HCT116 (cell line): ENCODE data around the gene PSMC3IP. TPM values are rescaled to one million over a fixed set of nuclear protein-coding genes. Genes with fewer than 3 reads are reported as not detected.

Experiments
- ATAC-seq: fragments of 200-7000 bp; cut with Tn5 transposase; 2 replicates; pipeline ENCODE4 v1.9.1; 2020; ENCODE audit warnings: mild to moderate bottlenecking, moderate library complexity
- BruUV-seq: library from RNA; stranded (reverse); fragments of 400-500 nt; replicated peaks from 2 replicates; lab custom pipeline; 2021; lab: Mats Ljungman, UMichigan
- CTCF ChIA-PET: fragments of 300-600 bp; sonication (Branson Sonifier 250); formaldehyde crosslinking; loops from one replicate; lab custom pipeline; 2021; ENCODE audit warnings: antibody characterized with exemption; lab: Charles Lee
- POLR2A ChIA-PET: fragments of 300-600, 350-600 bp; sonication (Branson Sonifier 250); formaldehyde crosslinking; loops from one replicate; lab custom pipeline; 2021; ENCODE audit warnings: antibody characterized with exemption; lab: Charles Lee
- RAD21 ChIA-PET, 2 experiments: fragments of 300-600 bp; sonication (Branson Sonifier 250); formaldehyde crosslinking; loops; one replicate each; lab custom pipeline; 2023; ENCODE audit warnings: low total read pairs in 2 of 2; ENCODE audit not compliant: uncharacterized antibody in 2 of 2, unreplicated experiment in 2 of 2, low non-redundant PET in 1 of 2; lab: Charles Lee
- DNase-seq: peaks from one replicate; pipeline ENCODE4 v3.0.0-alpha.2; 2010; ENCODE audit warnings: low read depth, low spot score
- H2AFZ ChIP-seq: fragments of 200-600 bp; shearing (Covaris generic), sonication (generic); 2 replicates; pipeline ENCODE4 v1.6.1; 2017; ENCODE audit warnings: low read depth, mixed run types, mixed read lengths, antibody characterized with exemption, low read length; ENCODE audit not compliant: poor library complexity, severe bottlenecking
- H3K27ac ChIP-seq: 2 replicates; pipeline ENCODE4 v1.5.1; 2012; ENCODE audit warnings: low read depth, low read length
- H3K27me3 ChIP-seq: fragments of 200-600 bp; sonication (generic); 2 replicates; pipeline ENCODE4 v1.6.1; 2016; ENCODE audit warnings: mixed run types, low read length, mixed read lengths; ENCODE audit not compliant: insufficient read depth
- H3K36me3 ChIP-seq, 2 experiments: fragments of 200-500 bp in 1 of 2; fragments of 200-600 bp in 1 of 2; sonication (Bioruptor generic) in 1 of 2; sonication (generic) in 1 of 2; 2 replicates each; pipeline versions ENCODE4 v1.5.1 to v1.6.1; 2014 to 2016; ENCODE audit warnings: low read length in 2 of 2, inconsistent platforms in 1 of 2, mixed read lengths in 1 of 2, mixed run types in 1 of 2; ENCODE audit not compliant: insufficient read depth in 2 of 2, control insufficient read depth in 1 of 2
- H3K4me1 ChIP-seq, 2 experiments: fragments of 200-600 bp in 1 of 2; sonication (generic) in 1 of 2; 2 replicates each; pipeline versions ENCODE4 v1.5.1 to v1.6.1; 2012 to 2017; ENCODE audit warnings: low read length in 2 of 2, inconsistent platforms in 1 of 2, mild to moderate bottlenecking in 1 of 2, mixed read lengths in 1 of 2, mixed run types in 1 of 2, moderate library complexity in 1 of 2; ENCODE audit not compliant: insufficient read depth in 2 of 2, control insufficient read depth in 1 of 2
- H3K4me2 ChIP-seq: fragments of 200-600 bp; sonication (generic); 2 replicates; pipeline ENCODE4 v1.6.1; 2017; ENCODE audit warnings: mixed run types, low read length, mixed read lengths
- H3K4me3 ChIP-seq, 2 experiments: fragments of 200-600 bp in 1 of 2; sonication (generic) in 1 of 2; replicated peaks in 1 of 2; 2 replicates each; pipeline ENCODE4 v1.5.1; 2011 to 2016; ENCODE audit warnings: low read length in 2 of 2, control low read depth in 1 of 2, low read depth in 1 of 2, mild to moderate bottlenecking in 1 of 2, mixed read lengths in 1 of 2, mixed run types in 1 of 2
- H3K79me2 ChIP-seq: fragments of 200-600 bp; sonication (generic); 2 replicates; pipeline ENCODE4 v1.6.1; 2017; ENCODE audit warnings: mild to moderate bottlenecking, mixed run types, low read length, moderate library complexity, mixed read lengths; ENCODE audit not compliant: insufficient read depth
- H3K9ac ChIP-seq: fragments of 200-600 bp; sonication (generic); 2 replicates; pipeline ENCODE4 v1.6.1; 2016; ENCODE audit warnings: low read length, mixed read lengths
- H3K9me2 ChIP-seq: fragments of 200-600 bp; sonication (generic), shearing (Covaris generic); 2 replicates; pipeline ENCODE4 v1.6.1; 2017; ENCODE audit warnings: mixed run types, mild to moderate bottlenecking, moderate library complexity; ENCODE audit not compliant: insufficient read depth
- H3K9me3 ChIP-seq, 2 experiments: fragments of 200-500 bp in 1 of 2; fragments of 200-600 bp in 1 of 2; sonication (Bioruptor generic) in 1 of 2; sonication (generic) in 1 of 2; 2 replicates each; pipeline ENCODE4 v1.6.1; 2014 to 2017; ENCODE audit warnings: low read length in 2 of 2, mixed read lengths in 2 of 2, inconsistent platforms in 1 of 2, low read depth in 1 of 2, mild to moderate bottlenecking in 1 of 2, mixed run types in 1 of 2, moderate library complexity in 1 of 2; ENCODE audit not compliant: control insufficient read depth in 1 of 2, insufficient read depth in 1 of 2
- H4K20me1 ChIP-seq: fragments of 200-600 bp; sonication (generic), shearing (Covaris generic); 2 replicates; pipeline ENCODE4 v1.6.1; 2017; ENCODE audit warnings: mixed run types, mild to moderate bottlenecking, moderate library complexity; ENCODE audit not compliant: insufficient read depth
- CBX3 ChIP-seq: IDR thresholded peaks from 2 replicates; pipeline ENCODE4 v1.6.1; 2012; ENCODE audit warnings: low read depth
- CEBPB ChIP-seq: IDR thresholded peaks from 2 replicates; pipeline ENCODE4 v1.6.1; 2012; ENCODE audit warnings: low read depth
- ELF1 ChIP-seq: IDR thresholded peaks from 2 replicates; pipeline ENCODE4 v1.6.1; 2012; ENCODE audit warnings: low read depth, borderline replicate concordance
- EZH2phosphoT487 ChIP-seq: fragments of 200-600 bp; IDR thresholded peaks from 2 replicates; pipeline ENCODE4 v1.6.1; 2018; ENCODE audit warnings: antibody characterized with exemption, borderline replicate concordance
- JUND ChIP-seq: IDR thresholded peaks from 2 replicates; pipeline ENCODE4 v1.6.1; 2012
- RAD21 ChIP-seq: IDR thresholded peaks from 2 replicates; pipeline ENCODE4 v1.6.1; 2012; ENCODE audit warnings: low read depth, mild to moderate bottlenecking
- SIN3A ChIP-seq: IDR thresholded peaks from 2 replicates; pipeline ENCODE4 v1.6.1; 2012; ENCODE audit warnings: low read depth
- ZFX ChIP-seq: fragments of 450-650 bp; IDR thresholded peaks from 2 replicates; pipeline ENCODE4 v1.6.1; 2017
- intact Hi-C: fragments of 100-400 bp; cut with micrococcal nuclease; formaldehyde crosslinking; loops from 2 replicates; pipeline ENCODE4 v1.10.0; 2022
- total RNA-seq: library from RNA; stranded (reverse); gene quantifications from one replicate; pipeline ENCODE4 v1.2.1, GENCODE V29; 2021; ENCODE audit not compliant: unreplicated experiment
- TF ChIP-seq, protein P1 (sequence below): IDR thresholded peaks from 2 replicates; pipeline ENCODE4 v1.6.1; 2012; ENCODE audit warnings: low read depth

The PSMC3IP gene
- total RNA-seq, 1 experiment from 2014 or later = 24.3 TPM

DNA sequence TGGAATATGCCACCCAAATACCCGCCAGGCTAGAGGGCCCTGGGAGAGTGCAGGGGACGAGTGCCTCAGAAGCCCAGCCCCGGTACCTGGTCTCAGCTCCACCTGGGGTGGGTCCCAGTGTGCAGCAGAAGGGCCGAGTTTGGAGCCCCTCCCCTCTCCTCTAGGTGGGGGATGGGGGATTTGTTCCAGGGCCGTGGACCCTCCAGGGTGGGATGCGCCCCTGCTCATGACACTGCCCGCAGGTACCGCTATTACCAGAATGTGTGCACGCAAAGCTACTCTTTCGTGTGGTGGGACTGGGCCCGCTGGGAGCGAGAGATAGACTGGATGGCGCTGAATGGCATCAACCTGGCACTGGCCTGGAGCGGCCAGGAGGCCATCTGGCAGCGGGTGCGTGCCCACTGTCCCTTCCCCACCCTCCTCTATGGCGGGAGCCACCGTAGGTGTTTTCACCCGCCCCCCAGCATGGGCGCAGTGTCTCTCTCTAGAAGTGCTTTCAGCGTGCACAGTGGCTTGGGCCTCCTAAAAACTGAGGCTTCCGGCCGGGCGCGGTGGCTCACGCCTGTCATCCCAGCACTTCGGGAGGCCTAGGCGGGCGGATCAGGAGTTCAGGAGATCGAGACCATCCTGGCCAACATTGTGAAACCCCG, 40.2 kb downstream of the PSMC3IP start:
- Histone ChIP-seq H3K4me1 (peaks cover 21 to 34% of the 10 kb centered on the region in 2 experiments), H3K4me3 (peak overlapping the region; percentile 71 to 90), H4K20me1 (no peaks in the 10 kb centered on the region), H3K27me3 (no peaks in the 10 kb centered on the region), H3K79me2 (no peaks in the 10 kb centered on the region), H3K9me3 (no peaks in the 10 kb centered on the region), H3K9ac (peak overlapping the region; percentile 84), H3K4me2 (peak overlapping the region; percentile 98), H3K9me2 (no peaks in the 10 kb centered on the region), H3K27ac (peak overlapping the region; percentile 97), H2AFZ (no peak overlapping the region), H3K36me3 (no peaks in the 10 kb centered on the region; a peak in 1 of 4 replicates)
- intact Hi-C loops = no loop called here
- ChIA-PET RAD21 (no interaction called here), POLR2A (interaction anchor here (1.7 kb wide), 1 partner anchor 114 kb away, joined by 6 read pairs; the partner anchor contains the start of gene CAVIN1), CTCF (interaction anchor here (1.0 to 2.2 kb wide), 3 partner anchors 10 to 41 kb away, joined by 3 to 8 read pairs (median 7); no protein-coding TSS in a partner anchor)
- no peak for DNase-seq
- TF ChIP-seq, protein P1, sequence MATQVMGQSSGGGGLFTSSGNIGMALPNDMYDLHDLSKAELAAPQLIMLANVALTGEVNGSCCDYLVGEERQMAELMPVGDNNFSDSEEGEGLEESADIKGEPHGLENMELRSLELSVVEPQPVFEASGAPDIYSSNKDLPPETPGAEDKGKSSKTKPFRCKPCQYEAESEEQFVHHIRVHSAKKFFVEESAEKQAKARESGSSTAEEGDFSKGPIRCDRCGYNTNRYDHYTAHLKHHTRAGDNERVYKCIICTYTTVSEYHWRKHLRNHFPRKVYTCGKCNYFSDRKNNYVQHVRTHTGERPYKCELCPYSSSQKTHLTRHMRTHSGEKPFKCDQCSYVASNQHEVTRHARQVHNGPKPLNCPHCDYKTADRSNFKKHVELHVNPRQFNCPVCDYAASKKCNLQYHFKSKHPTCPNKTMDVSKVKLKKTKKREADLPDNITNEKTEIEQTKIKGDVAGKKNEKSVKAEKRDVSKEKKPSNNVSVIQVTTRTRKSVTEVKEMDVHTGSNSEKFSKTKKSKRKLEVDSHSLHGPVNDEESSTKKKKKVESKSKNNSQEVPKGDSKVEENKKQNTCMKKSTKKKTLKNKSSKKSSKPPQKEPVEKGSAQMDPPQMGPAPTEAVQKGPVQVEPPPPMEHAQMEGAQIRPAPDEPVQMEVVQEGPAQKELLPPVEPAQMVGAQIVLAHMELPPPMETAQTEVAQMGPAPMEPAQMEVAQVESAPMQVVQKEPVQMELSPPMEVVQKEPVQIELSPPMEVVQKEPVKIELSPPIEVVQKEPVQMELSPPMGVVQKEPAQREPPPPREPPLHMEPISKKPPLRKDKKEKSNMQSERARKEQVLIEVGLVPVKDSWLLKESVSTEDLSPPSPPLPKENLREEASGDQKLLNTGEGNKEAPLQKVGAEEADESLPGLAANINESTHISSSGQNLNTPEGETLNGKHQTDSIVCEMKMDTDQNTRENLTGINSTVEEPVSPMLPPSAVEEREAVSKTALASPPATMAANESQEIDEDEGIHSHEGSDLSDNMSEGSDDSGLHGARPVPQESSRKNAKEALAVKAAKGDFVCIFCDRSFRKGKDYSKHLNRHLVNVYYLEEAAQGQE = no peak
- TF ChIP-seq CBX3 (no peak), ZFX (no peak), SIN3A (no peak), RAD21 (no peak), ELF1 (no peak), JUND (no peak), EZH2phosphoT487 (no peak), CEBPB (no peak)
- no peak for ATAC-seq
- no TSS peak for BruUV-seq
